Natural killer cell (primary cell): ENCODE results near the gene UBASH3B. TPM values are rescaled to one million over a fixed set of nuclear protein-coding genes. Genes with fewer than 3 reads are reported as not detected.

Experiments
- ATAC-seq, 3 donors: fragments of 150-1000 bp in 2 of 3; fragments of 200-7000 bp in 1 of 3; cut with Tn5 transposase; 1 replicate in 1 of 3; 2 replicates in 2 of 3; pipeline ENCODE4 v1.10.0; 2021; ENCODE audit warnings: mild to moderate bottlenecking in 2 of 3, moderate library complexity in 2 of 3
- DNase-seq, 2 donors: peaks; one replicate each; pipeline versions ENCODE4 v3.0.0 to v3.0.0-alpha.2; 2013 to 2021; ENCODE audit warnings: mixed read lengths in 1 of 2
- H3K27ac ChIP-seq: one replicate; pipeline ENCODE4 v1.5.1; 2013; ENCODE audit warnings: mild to moderate bottlenecking, low read length
- H3K27me3 ChIP-seq: one replicate; pipeline ENCODE4 v1.6.1; 2013; ENCODE audit warnings: low read length; ENCODE audit not compliant: control insufficient read depth, insufficient read depth
- H3K36me3 ChIP-seq: one replicate; pipeline ENCODE4 v1.6.1; 2013; ENCODE audit warnings: low read length; ENCODE audit not compliant: control insufficient read depth, insufficient read depth
- H3K4me1 ChIP-seq: one replicate; pipeline ENCODE4 v1.6.1; 2013; ENCODE audit warnings: low read length; ENCODE audit not compliant: control insufficient read depth, insufficient read depth
- H3K4me3 ChIP-seq: one replicate; pipeline ENCODE4 v1.5.1; 2013; ENCODE audit warnings: low read length
- H3K9me3 ChIP-seq: one replicate; pipeline ENCODE4 v1.6.1; 2013; ENCODE audit warnings: low read length; ENCODE audit not compliant: control insufficient read depth, insufficient read depth
- H3K27ac Mint-ChIP-seq, 2 donors: one replicate each; pipeline ENCODE4 v1.8.0; 2022; ENCODE audit warnings: mild to moderate bottlenecking in 2 of 2, mixed read lengths in 2 of 2, moderate library complexity in 1 of 2
- H3K27me3 Mint-ChIP-seq, 2 donors: one replicate each; pipeline ENCODE4 v1.8.0; 2022; ENCODE audit warnings: low read depth in 2 of 2, mixed read lengths in 2 of 2
- H3K36me3 Mint-ChIP-seq: one replicate; pipeline ENCODE4 v1.8.0; 2022; ENCODE audit warnings: mixed read lengths
- H3K4me1 Mint-ChIP-seq, 2 donors: one replicate each; pipeline ENCODE4 v1.8.0; 2022; ENCODE audit warnings: mixed read lengths in 2 of 2
- H3K4me3 Mint-ChIP-seq: one replicate; pipeline ENCODE4 v1.8.0; 2022; ENCODE audit warnings: mild to moderate bottlenecking, moderate library complexity, mixed read lengths
- H3K9me3 Mint-ChIP-seq, 2 donors: one replicate each; pipeline ENCODE4 v1.8.0; 2022; ENCODE audit warnings: mixed read lengths in 2 of 2
- WGBS: methylation state at CpG from one replicate; pipeline ENCODE4 v1.1.7; 2013; ENCODE audit warnings: missing lambda C conversion rate; ENCODE audit not compliant: insufficient coverage; 5-methylcytosine and 5-hydroxymethylcytosine counted together
- intact Hi-C: fragments of 100-400 bp; cut with micrococcal nuclease; formaldehyde crosslinking; loops from one replicate; pipeline ENCODE4 v1.14.2; 2022
- total RNA-seq, 4 donors: library from RNA; stranded (reverse); fragments of 120-200 nt in 1 of 4; gene quantifications; one replicate each; pipeline versions ENCODE4 v1.2.3 to v1.2.4, GENCODE V29; 2013 to 2022
- TF ChIP-seq, protein P1 (sequence below): fragments of 200-600 bp; IDR thresholded peaks from one replicate; pipeline ENCODE4 v1.8.0; 2022; ENCODE audit warnings: antibody characterized with exemption

Gene UBASH3B
- total RNA-seq, 3 donors from 2014 or later (not counting 1 experiment from before 2014, with no cell fraction given), result 28.7 to 33.9 (median 33.5) TPM

DNA sequence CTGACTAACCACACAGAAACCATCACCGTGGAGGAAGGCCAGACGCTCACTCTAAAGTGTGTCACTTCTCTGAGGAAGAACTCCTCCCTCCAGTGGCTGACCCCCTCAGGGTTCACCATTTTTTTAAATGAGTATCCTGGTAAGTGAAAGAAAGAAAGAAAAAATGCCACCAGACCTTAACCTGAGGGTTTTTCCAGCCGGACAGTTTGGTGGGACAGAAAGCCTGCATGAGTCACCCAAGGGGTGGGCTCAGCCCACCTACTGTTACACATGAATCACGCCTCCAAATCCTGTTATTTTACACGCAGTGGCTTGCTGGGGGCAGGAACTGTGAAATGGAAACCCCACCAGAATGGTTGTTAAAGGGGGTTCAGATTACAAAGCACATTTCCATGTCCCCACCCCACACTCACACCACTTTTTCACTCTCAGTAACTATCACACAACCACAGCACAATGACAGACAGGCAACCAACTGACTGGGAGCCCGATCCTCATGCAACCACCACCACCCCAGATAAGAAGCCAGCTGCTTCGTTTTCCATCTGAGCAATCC lies 194.6 kb downstream of the UBASH3B start:
- 15% methylated on average over 5 of the region's 7 CpGs for WGBS
- intact Hi-C loops, result loop anchor here (1.0 to 5.0 kb wide), 4 partner anchors 12 to 212 kb away; partner anchors contain the start of genes CRTAM and HSPA8
- H3K36me3 Mint-ChIP-seq, result no peaks in the 10 kb centered on the region
- H3K4me3 Mint-ChIP-seq, result peak overlapping the region; percentile 54
- Histone ChIP-seq H3K4me1 (peaks cover 65% of the 10 kb centered on the region), H3K27ac (peak overlapping the region; percentile 70), H3K4me3 (no peak overlapping the region), H3K36me3 (peaks cover 12% of the 10 kb centered on the region), H3K9me3 (no peaks in the 10 kb centered on the region), H3K27me3 (no peaks in the 10 kb centered on the region)
- peak; percentile 58 to 76 for DNase-seq
- no peaks in the 10 kb centered on the region for H3K9me3 Mint-ChIP-seq
- TF ChIP-seq, protein P1, sequence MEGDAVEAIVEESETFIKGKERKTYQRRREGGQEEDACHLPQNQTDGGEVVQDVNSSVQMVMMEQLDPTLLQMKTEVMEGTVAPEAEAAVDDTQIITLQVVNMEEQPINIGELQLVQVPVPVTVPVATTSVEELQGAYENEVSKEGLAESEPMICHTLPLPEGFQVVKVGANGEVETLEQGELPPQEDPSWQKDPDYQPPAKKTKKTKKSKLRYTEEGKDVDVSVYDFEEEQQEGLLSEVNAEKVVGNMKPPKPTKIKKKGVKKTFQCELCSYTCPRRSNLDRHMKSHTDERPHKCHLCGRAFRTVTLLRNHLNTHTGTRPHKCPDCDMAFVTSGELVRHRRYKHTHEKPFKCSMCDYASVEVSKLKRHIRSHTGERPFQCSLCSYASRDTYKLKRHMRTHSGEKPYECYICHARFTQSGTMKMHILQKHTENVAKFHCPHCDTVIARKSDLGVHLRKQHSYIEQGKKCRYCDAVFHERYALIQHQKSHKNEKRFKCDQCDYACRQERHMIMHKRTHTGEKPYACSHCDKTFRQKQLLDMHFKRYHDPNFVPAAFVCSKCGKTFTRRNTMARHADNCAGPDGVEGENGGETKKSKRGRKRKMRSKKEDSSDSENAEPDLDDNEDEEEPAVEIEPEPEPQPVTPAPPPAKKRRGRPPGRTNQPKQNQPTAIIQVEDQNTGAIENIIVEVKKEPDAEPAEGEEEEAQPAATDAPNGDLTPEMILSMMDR, result no peak
- H3K27me3 Mint-ChIP-seq, result no peaks in the 10 kb centered on the region
- ATAC-seq, result peak; percentile 84 to 91 (median 85)
- H3K27ac Mint-ChIP-seq, result peak overlapping the region; percentile 96 to 97
- H3K4me1 Mint-ChIP-seq, result peaks cover 55 to 72% of the 10 kb centered on the region in 2 donors

DNA sequence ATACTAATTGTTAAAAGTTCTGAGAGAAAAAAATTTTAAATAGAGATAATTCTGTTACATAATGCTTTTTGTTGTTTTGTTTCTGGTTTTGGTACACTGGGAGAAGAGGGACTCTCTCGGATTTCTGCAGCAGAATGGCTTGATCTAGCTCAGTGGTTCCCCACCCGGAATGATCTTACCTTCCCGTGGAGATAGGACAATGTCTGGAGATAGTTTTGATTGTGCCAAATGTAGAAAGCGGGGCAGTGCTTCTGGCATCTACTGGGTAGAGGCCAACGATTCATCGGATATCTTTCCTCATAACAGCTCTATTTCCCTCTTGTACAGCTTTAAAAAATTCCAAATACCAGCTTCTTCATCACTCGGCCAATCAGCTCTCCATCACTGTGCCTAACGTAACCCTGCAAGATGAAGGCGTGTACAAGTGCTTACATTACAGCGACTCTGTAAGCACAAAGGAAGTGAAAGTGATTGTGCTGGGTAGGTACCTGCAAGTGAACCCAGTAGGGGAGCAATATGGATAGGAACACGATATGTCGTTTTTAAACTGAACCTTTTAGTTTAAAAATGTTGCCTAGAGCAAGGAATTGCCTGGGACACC lies 195.9 kb downstream of the UBASH3B start:
- Histone ChIP-seq H3K4me1 (peaks cover 53% of the 10 kb centered on the region), H3K27ac (no peak overlapping the region), H3K9me3 (no peaks in the 10 kb centered on the region), H3K36me3 (peaks cover 20% of the 10 kb centered on the region), H3K4me3 (no peak overlapping the region), H3K27me3 (no peaks in the 10 kb centered on the region)
- ATAC-seq (no peak), DNase-seq (peak in 1 of 2 donors; percentile 77)
- Mint-ChIP-seq H3K27ac (peak overlapping the region; percentile 83 to 96), H3K9me3 (no peaks in the 10 kb centered on the region), H3K27me3 (no peaks in the 10 kb centered on the region), H3K36me3 (no peaks in the 10 kb centered on the region), H3K4me1 (peaks cover 52 to 68% of the 10 kb centered on the region in 2 donors), H3K4me3 (peak overlapping the region; percentile 35)
- intact Hi-C loops, result loop anchor here (5.0 kb wide), 2 partner anchors 39 to 211 kb away; partner anchors contain the start of gene HSPA8
- 69% methylated on average over 12 of the region's 12 CpGs for WGBS
- TF ChIP-seq, protein P1, result no peak

DNA sequence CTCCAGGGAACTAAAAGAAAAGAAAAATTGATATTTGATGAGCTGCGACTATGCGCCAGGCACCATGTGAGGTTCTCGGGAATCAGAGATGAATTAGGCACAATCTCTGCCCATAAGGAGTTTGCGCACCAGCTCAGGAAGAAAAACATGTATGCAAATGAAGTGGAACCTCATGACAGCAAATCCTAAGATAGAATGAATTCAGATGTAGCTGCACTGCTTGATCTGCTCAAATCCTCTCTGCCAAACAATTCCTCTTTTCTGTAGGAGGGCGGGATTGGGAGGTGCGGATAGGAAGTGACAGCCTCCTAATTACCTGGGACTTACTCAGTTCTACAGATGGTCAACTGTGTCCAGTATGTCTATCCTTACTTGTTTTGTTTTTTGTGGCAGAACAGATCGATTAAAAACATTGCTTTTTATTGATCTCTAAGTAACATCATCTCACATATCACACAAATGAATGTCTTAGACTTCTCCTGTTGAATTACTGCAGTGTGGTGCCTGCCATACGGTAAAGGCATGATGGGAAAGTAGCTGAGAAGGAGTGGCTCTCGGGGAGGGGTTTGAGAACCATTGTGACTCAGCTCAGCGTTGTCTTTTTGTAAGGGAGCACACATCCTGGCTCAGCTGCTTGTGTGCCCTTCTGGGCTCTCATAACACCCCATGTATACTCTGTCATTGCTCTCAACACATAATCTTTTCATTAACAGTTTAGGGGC lies 196.7 kb downstream of the UBASH3B start:
- intact Hi-C loops, result loop anchor here (5.0 kb wide), 2 partner anchors 40 to 210 kb away; partner anchors contain the start of gene HSPA8
- peaks cover 20% of the 10 kb centered on the region for H3K36me3 ChIP-seq
- no peaks in the 10 kb centered on the region for H3K9me3 Mint-ChIP-seq
- H3K27me3 Mint-ChIP-seq, result no peaks in the 10 kb centered on the region
- ATAC-seq (no peak), DNase-seq (peak in 1 of 2 donors; percentile 56)
- H3K4me1 ChIP-seq, result peaks cover 58% of the 10 kb centered on the region
- H3K36me3 Mint-ChIP-seq, result no peaks in the 10 kb centered on the region
- H3K9me3 ChIP-seq, result no peaks in the 10 kb centered on the region
- H3K27me3 ChIP-seq, result no peaks in the 10 kb centered on the region
- H3K27ac Mint-ChIP-seq, result peak overlapping the region; percentile 83 to 96
- no peak overlapping the region for H3K4me3 ChIP-seq
- H3K27ac ChIP-seq, result peak overlapping the region; percentile 19
- peaks cover 52 to 65% of the 10 kb centered on the region in 2 donors for H3K4me1 Mint-ChIP-seq
- 75% methylated on average over 10 of the region's 10 CpGs for WGBS
- H3K4me3 Mint-ChIP-seq, result peak overlapping the region; percentile 35
- TF ChIP-seq, protein P1, result no peak
